HepG2 (cell line): Measurements from ENCODE around the gene DRG1. TPM values are rescaled to one million over a fixed set of nuclear protein-coding genes. Genes with fewer than 3 reads are reported as not detected.

Experiments
- ATAC-seq: fragments of 200-7000 bp; cut with Tn5 transposase; 3 replicates; pipeline ENCODE4 v1.9.1; 2020; ENCODE audit warnings: mild to moderate bottlenecking, moderate library complexity
- BruUV-seq: library from RNA; stranded (reverse); fragments of 400-500 nt; replicated peaks from 2 replicates; lab custom pipeline; 2021; lab: Mats Ljungman, UMichigan
- CTCF ChIA-PET: fragments of 300-600 bp; formaldehyde crosslinking; extraction: SDS; loops from one replicate; lab custom pipeline; 2021; ENCODE audit warnings: low total read pairs, inconsistent platforms, low intra/inter-chr PET ratio; lab: Yijun Ruan, JAX
- POLR2A ChIA-PET: fragments of 350-600 bp; sonication (Branson Sonifier 250); formaldehyde crosslinking; loops from one replicate; lab custom pipeline; 2020; ENCODE audit warnings: antibody characterized with exemption, inconsistent platforms; lab: Yijun Ruan, JAX
- DNase-seq: peaks from one replicate; pipeline ENCODE4 v3.0.0-alpha.2; 2015; ENCODE audit warnings: low spot score
- FAIRE-seq: peaks from 3 replicates; lab custom pipeline; 2011; peaks lifted over from hg19 to GRCh38; lab: Jason Lieb, UNC
- H2AFZ ChIP-seq: one replicate; pipeline ENCODE4 v1.6.1; 2011; ENCODE audit warnings: low read length, inconsistent platforms
- H3K27ac ChIP-seq: fragments of 300-600 bp; 3 replicates; pipeline ENCODE4 v1.8.0; 2011; ENCODE audit warnings: mixed run types, mild to moderate bottlenecking, mixed read lengths, low read length, inconsistent platforms; ENCODE audit not compliant: insufficient read depth; ENCODE audit errors: extremely low read length
- H3K27me3 ChIP-seq, 2 experiments: fragments of 200-600 bp in 1 of 2; 2 replicates in 1 of 2; 3 replicates in 1 of 2; pipeline versions ENCODE4 v1.6.0 to v1.8.0; 2011; ENCODE audit warnings: low read length in 2 of 2, mild to moderate bottlenecking in 2 of 2, moderate library complexity in 2 of 2, inconsistent platforms in 1 of 2; ENCODE audit not compliant: insufficient read depth in 2 of 2, control insufficient read depth in 1 of 2
- H3K36me3 ChIP-seq, 2 experiments: fragments of 200-600 bp in 1 of 2; replicated peaks in 1 of 2; 2 replicates in 1 of 2; 3 replicates in 1 of 2; pipeline versions ENCODE4 v1.5.1 to v1.8.0; 2011; ENCODE audit warnings: low read length in 2 of 2, inconsistent platforms in 1 of 2; ENCODE audit not compliant: insufficient read depth in 2 of 2, control insufficient read depth in 1 of 2
- H3K4me1 ChIP-seq: 2 replicates; pipeline ENCODE4 v1.5.1; 2012; ENCODE audit warnings: low read length, inconsistent platforms; ENCODE audit not compliant: insufficient read depth
- H3K4me2 ChIP-seq: 2 replicates; pipeline ENCODE4 v1.6.0; 2011; ENCODE audit warnings: low read depth, low read length, inconsistent platforms
- H3K4me3 ChIP-seq, 3 experiments: fragments of 200-600 bp in 1 of 3; sonication (generic), shearing (Covaris generic) in 1 of 3; replicated peaks in 1 of 3; 2 replicates each; pipeline ENCODE4 v1.5.1; 2011 to 2016; ENCODE audit warnings: low read length in 3 of 3, inconsistent platforms in 2 of 3, low read depth in 2 of 3, mild to moderate bottlenecking in 2 of 3, control low read depth in 1 of 3, mixed read lengths in 1 of 3; ENCODE audit not compliant: insufficient read depth in 1 of 3
- H3K79me2 ChIP-seq: one replicate; pipeline ENCODE4 v1.6.1; 2011; ENCODE audit warnings: low read length, inconsistent platforms; ENCODE audit not compliant: insufficient read depth
- H3K9ac ChIP-seq: 2 replicates; pipeline ENCODE4 v1.6.0; 2011; ENCODE audit warnings: mild to moderate bottlenecking, low read depth, low read length, inconsistent platforms; ENCODE audit not compliant: insufficient read depth
- H3K9me3 ChIP-seq: 2 replicates; pipeline ENCODE4 v1.5.1; 2012; ENCODE audit warnings: mild to moderate bottlenecking, low read length
- H4K20me1 ChIP-seq: 2 replicates; pipeline ENCODE4 v1.6.0; 2011; ENCODE audit warnings: inconsistent platforms, mild to moderate bottlenecking, low read length, moderate library complexity; ENCODE audit not compliant: insufficient read depth
- BCL6 ChIP-seq: IDR thresholded peaks from 2 replicates; pipeline ENCODE4 v1.6.1; 2016; ENCODE audit warnings: missing genetic modification reagents, missing compliant biosample characterization
- FOXK1 ChIP-seq: sonication (generic); formaldehyde crosslinking; IDR thresholded peaks from 2 replicates; pipeline ENCODE4 v1.4.0; 2020; ENCODE audit warnings: low read depth, missing genetic modification reagents, borderline replicate concordance
- HMG20B ChIP-seq: conservative IDR thresholded peaks from 2 replicates; pipeline ENCODE4 v1.6.1; 2016; ENCODE audit warnings: missing genetic modification reagents, missing compliant biosample characterization
- MAFK ChIP-seq, 2 experiments: IDR thresholded peaks in 1 of 2; conservative IDR thresholded peaks in 1 of 2; 2 replicates each; pipeline ENCODE4 v1.6.1; 2011; ENCODE audit warnings: improper control_type of control experiment in 2 of 2, low read length in 2 of 2
- MYC ChIP-seq: sonication (generic); formaldehyde crosslinking; IDR thresholded peaks from 2 replicates; pipeline ENCODE4 v1.9.0; 2021; ENCODE audit warnings: missing genetic modification reagents, borderline replicate concordance
- ZBTB44 ChIP-seq: sonication (generic); formaldehyde crosslinking; IDR thresholded peaks from 2 replicates; pipeline ENCODE4 v1.4.0; 2020; ENCODE audit warnings: missing genetic modification reagents
- ZNF652 ChIP-seq: IDR thresholded peaks from 2 replicates; pipeline ENCODE4 v1.6.1; 2016; ENCODE audit warnings: low read depth, borderline replicate concordance
- WGBS: methylation state at CpG from one replicate; pipeline ENCODE4 v1.1.6; 2017; ENCODE audit warnings: low lambda C conversion rate; 5-methylcytosine and 5-hydroxymethylcytosine counted together
- in situ Hi-C: cut with HindIII; loops from 2 replicates; pipeline ENCODE4 v1.10.0; 2017; ENCODE audit warnings: low pct_unique_long_range_greater_than_20kb; ENCODE audit not compliant: extremely low pct_ligation_motif_present
- intact Hi-C: fragments of 100-400 bp; cut with micrococcal nuclease; formaldehyde crosslinking; loops from one replicate; pipeline ENCODE4 v1.10.0; 2022; ENCODE audit not compliant: unreplicated experiment
- polyA plus RNA-seq, 8 experiments: library from polyadenylated mRNA; depleted of rRNA in 3 of 8; stranded (reverse) in 7 of 8; unstranded in 1 of 8; fragments of >200 nt; fragmentation: Illumina TruSeq in 4 of 8; extraction: Trizol in 4 of 8; gene quantifications; 2 replicates each; pipeline versions ENCODE4 v1.2.1 to v1.2.3, GENCODE V29; 2011 to 2016; ENCODE audit warnings: low read depth in 4 of 8, missing spikeins in 1 of 8, mixed read lengths in 1 of 8; ENCODE audit not compliant: insufficient read depth in 1 of 8
- total RNA-seq, 5 experiments: library from RNA; depleted of rRNA; stranded (reverse); fragments of >200 nt; fragmentation: Illumina TruSeq; extraction: Trizol; gene quantifications; 2 replicates each; pipeline ENCODE4 v1.2.3, GENCODE V29; 2016; ENCODE audit warnings: low read depth in 1 of 5

DRG1 gene
- total and polyA plus RNA-seq, 2 of the 13 experiments (the other 11 are each of a cell fraction or from before 2014, with no cell fraction given), result 59.0 to 94.8 TPM

GRCh38 chr22:31445642-31446041, 46.2 kb downstream of the DRG1 start:
- H3K27ac ChIP-seq, result no peak overlapping the region
- WGBS, result 100% methylated on average over 3 of the region's 3 CpGs
- no peaks in the 10 kb centered on the region for H4K20me1 ChIP-seq
- POLR2A ChIA-PET, result no interaction called here
- no peak overlapping the region for H3K4me2 ChIP-seq
- in situ Hi-C loops, result no loop called here
- no peak overlapping the region for H2AFZ ChIP-seq
- H3K79me2 ChIP-seq, result no peaks in the 10 kb centered on the region
- TF ChIP-seq MAFK (conservative IDR thresholded peaks at IDR 0.05 in 1 of 2, IDR thresholded peaks at IDR 0.05 in 1 of 2; ENCODE audit: low read length in 2 of 2), result no peak
- no peak for TF ChIP-seq ZBTB44
- no peak for TF ChIP-seq HMG20B
- no peak for TF ChIP-seq BCL6 (CRISPR knock-in tag)
- no peak for TF ChIP-seq FOXK1 (CRISPR knock-in tag)
- H3K27me3 ChIP-seq, result no peaks in the 10 kb centered on the region
- peaks cover 20 to 65% of the 10 kb centered on the region in 2 experiments for H3K36me3 ChIP-seq
- no peaks in the 10 kb centered on the region for H3K9me3 ChIP-seq
- ATAC-seq (no peak), DNase-seq (no peak), FAIRE-seq (no peak)
- no peaks in the 10 kb centered on the region for H3K4me1 ChIP-seq
- intact Hi-C loops, result no loop called here
- no peak overlapping the region for H3K9ac ChIP-seq
- CTCF ChIA-PET, result no interaction called here
- no peak overlapping the region for H3K4me3 ChIP-seq
- no TSS peak for BruUV-seq

GRCh38 chr22:31446208-31446607, 46.8 kb downstream of the DRG1 start:
- no peak overlapping the region for H3K27ac ChIP-seq
- no peak overlapping the region for H3K4me2 ChIP-seq
- no peaks in the 10 kb centered on the region for H3K9me3 ChIP-seq
- FAIRE-seq (peak; percentile 4), ATAC-seq (no peak), DNase-seq (no peak)
- no peak overlapping the region for H3K4me3 ChIP-seq
- in situ Hi-C loops, result no loop called here
- H3K4me1 ChIP-seq, result no peaks in the 10 kb centered on the region
- H2AFZ ChIP-seq, result no peak overlapping the region
- POLR2A ChIA-PET, result no interaction called here
- intact Hi-C loops, result no loop called here
- 90% methylated on average over 3 of the region's 3 CpGs for WGBS
- BruUV-seq, result no TSS peak
- H3K79me2 ChIP-seq, result no peaks in the 10 kb centered on the region
- no peaks in the 10 kb centered on the region for H4K20me1 ChIP-seq
- CTCF ChIA-PET, result no interaction called here
- no peak overlapping the region for H3K9ac ChIP-seq
- no peaks in the 10 kb centered on the region for H3K27me3 ChIP-seq
- no peak for TF ChIP-seq MYC (CRISPR knock-in tag)
- TF ChIP-seq ZNF652 (CRISPR knock-in tag), result peak; percentile 43; the same call in 1 of the 2 replicates
- H3K36me3 ChIP-seq, result peaks cover 17 to 60% of the 10 kb centered on the region in 2 experiments
